Activated CD8-positive, alpha-beta T cell treated with anti-CD3 and anti-CD28 coated beads, Interleukin-2, amount 10 ng/mL, durations not matched to agents 7 days and 5 days (primary cell): Measurements from ENCODE around the gene HOXA5. TPM values are rescaled to one million over a fixed set of nuclear protein-coding genes. Genes with fewer than 3 reads are reported as not detected.

Experiments used
- ATAC-seq: fragments of 150-1000 bp; cut with Tn5 transposase; one replicate; pipeline ENCODE4 v1.10.0; 2021; ENCODE audit warnings: moderate library complexity
- CTCF ChIA-PET: fragments of 350-600 bp; sonication (Branson Sonifier 250); formaldehyde crosslinking; loops from one replicate; lab custom pipeline; 2021; ENCODE audit warnings: antibody characterized with exemption; lab: Charles Lee
- POLR2A ChIA-PET: fragments of 350-600 bp; sonication (Branson Sonifier 250); formaldehyde crosslinking; loops from one replicate; lab custom pipeline; 2021; ENCODE audit warnings: antibody characterized with exemption; lab: Charles Lee
- DNase-seq: peaks from one replicate; pipeline ENCODE4 v3.0.0-alpha.2; 2020
- H3K27ac Mint-ChIP-seq: one replicate; pipeline ENCODE4 v1.8.0; 2021; ENCODE audit warnings: mild to moderate bottlenecking, mixed read lengths
- H3K27me3 Mint-ChIP-seq: one replicate; pipeline ENCODE4 v1.8.0; 2021; ENCODE audit warnings: low read depth, mixed read lengths
- H3K36me3 Mint-ChIP-seq: one replicate; pipeline ENCODE4 v1.8.0; 2021; ENCODE audit warnings: low read depth, mixed read lengths
- H3K4me1 Mint-ChIP-seq: one replicate; pipeline ENCODE4 v1.8.0; 2021; ENCODE audit warnings: low read depth, mixed read lengths
- H3K4me3 Mint-ChIP-seq: one replicate; pipeline ENCODE4 v1.8.0; 2021; ENCODE audit warnings: mild to moderate bottlenecking, mixed read lengths
- H3K9me3 Mint-ChIP-seq: one replicate; pipeline ENCODE4 v1.8.0; 2022; ENCODE audit warnings: mixed read lengths; ENCODE audit not compliant: insufficient read depth
- microRNA-seq: library from miRNA; unstranded; fragments of <30 nt; microRNA quantifications from one replicate; pipeline ENCODE4 v1.2.0, GENCODE V29; 2022
- total RNA-seq, 2 experiments: library from RNA; stranded (reverse); gene quantifications; one replicate each; pipeline ENCODE4 v1.2.3, GENCODE V29; 2021

HOXA5 gene
- total RNA-seq, 2 experiments from 2014 or later = not detected

DNA sequence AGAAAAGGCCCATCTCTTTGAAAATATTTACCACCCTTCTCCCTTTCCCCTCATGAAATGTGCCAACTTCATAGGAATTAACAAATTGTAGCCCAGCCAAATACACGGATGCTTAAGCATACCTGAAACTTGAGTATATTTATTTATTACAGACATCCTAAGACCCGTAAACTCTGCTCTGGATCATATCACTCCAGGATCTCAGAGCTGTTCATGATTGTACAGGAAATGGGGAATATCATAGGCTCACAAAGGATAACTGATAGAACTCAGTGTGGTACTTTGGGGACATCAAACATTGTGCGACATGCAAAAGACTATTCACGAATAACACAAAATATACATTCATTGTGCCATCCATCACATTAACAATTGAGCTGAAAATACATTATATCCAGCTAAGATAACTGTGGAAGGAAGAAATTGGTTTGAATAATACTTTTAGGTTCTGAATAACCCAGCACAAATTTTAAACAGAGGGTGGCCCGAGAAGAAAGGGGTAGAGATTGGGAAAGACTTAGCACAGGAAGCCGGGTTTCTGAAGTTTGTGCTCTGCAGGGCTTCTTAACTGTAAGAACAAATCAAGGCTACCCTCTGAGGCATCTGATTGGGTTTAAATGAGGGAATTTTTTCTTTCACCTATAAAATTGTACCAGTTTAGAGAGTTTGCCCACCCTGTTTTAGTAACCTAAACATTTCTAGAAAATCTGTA, 50.1 kb downstream of the HOXA5 start:
- Mint-ChIP-seq H3K9me3 (no peaks in the 10 kb centered on the region), H3K27ac (no peak overlapping the region), H3K4me1 (peaks cover 23% of the 10 kb centered on the region), H3K36me3 (peaks cover 2% of the 10 kb centered on the region), H3K27me3 (peaks cover 82% of the 10 kb centered on the region), H3K4me3 (no peak overlapping the region)
- ChIA-PET POLR2A (no interaction called here), CTCF (interaction anchor here (0.6 to 1.1 kb wide), 3 partner anchors 56 to 239 kb away, joined by 3 to 5 read pairs (median 3); no protein-coding TSS in a partner anchor)
- no peak for DNase-seq
- no peak for ATAC-seq

DNA sequence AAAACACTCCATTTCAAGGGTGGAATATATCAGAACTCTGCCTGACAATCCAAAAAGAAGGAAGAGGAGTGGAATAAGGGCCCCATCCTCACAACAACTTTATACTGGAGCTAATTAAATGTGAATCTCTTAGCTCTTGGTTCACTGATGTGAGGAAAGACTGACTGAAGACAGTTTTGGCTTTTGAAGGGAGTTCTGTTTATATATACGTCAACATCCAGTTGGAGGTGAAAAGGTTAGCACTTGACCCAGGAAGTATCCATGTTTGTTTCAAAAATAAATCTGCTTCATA, 50.7 kb downstream of the HOXA5 start:
- Mint-ChIP-seq H3K27me3 (peaks cover 81% of the 10 kb centered on the region), H3K9me3 (no peaks in the 10 kb centered on the region), H3K27ac (no peak overlapping the region), H3K36me3 (peaks cover 2% of the 10 kb centered on the region), H3K4me3 (no peak overlapping the region), H3K4me1 (peaks cover 26% of the 10 kb centered on the region)
- no peak for DNase-seq
- ChIA-PET CTCF (interaction anchor here (0.6 to 1.0 kb wide), 2 partner anchors 57 to 238 kb away, joined by 3 read pairs; no protein-coding TSS in a partner anchor), POLR2A (no interaction called here)
- ATAC-seq = no peak

DNA sequence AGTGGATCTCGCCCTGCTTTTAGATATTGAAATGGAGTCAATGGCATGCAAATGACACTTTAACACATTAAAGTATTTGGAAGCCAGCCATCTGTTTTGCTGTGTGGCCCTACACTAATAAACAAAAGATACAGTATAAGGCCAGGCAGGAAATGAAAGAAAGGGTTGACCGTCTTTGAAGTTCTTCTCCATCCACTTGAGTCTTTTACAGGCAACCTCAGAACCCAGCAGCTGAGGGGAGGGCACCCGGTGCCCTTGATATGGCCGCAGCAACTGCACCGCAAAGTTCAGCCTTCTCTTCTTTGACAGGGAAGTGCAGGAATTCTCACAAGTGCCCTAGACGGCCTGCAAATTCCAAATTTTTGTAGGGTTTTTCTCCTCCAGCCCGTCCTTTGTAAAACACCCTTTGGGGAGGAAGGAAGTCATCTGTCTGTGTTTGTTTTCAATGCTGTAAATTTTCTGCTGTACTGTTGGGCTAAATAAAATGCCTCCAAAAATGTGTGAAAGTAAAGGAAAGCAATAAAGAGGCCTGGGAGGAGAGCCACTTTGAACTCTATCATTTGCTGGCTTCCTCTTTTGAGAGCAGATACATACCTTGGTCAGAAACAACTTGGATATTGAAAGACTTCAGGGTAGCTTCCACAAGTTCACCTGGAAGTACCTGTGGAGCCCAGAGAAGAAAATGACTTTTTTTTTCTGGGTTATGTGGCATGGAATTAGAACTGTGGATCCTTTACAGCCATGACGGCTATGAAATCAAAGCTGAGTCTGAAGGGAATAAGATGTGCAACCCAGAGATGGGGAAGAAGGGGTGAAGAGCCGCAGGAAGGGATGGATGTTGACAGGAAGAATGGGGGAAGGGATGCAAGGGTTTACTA, 51.3 kb downstream of the HOXA5 start:
- H3K9me3 Mint-ChIP-seq = no peaks in the 10 kb centered on the region
- ChIA-PET CTCF (interaction anchor here (1.5 kb wide), 1 partner anchor 13 kb away, joined by 3 read pairs; no protein-coding TSS in a partner anchor), POLR2A (no interaction called here)
- no peak for ATAC-seq
- H3K27ac Mint-ChIP-seq = no peak overlapping the region
- peaks cover 24% of the 10 kb centered on the region for H3K4me1 Mint-ChIP-seq
- H3K27me3 Mint-ChIP-seq = peaks cover 82% of the 10 kb centered on the region
- no peak overlapping the region for H3K4me3 Mint-ChIP-seq
- no peak for DNase-seq
- H3K36me3 Mint-ChIP-seq = peaks cover 2% of the 10 kb centered on the region

DNA sequence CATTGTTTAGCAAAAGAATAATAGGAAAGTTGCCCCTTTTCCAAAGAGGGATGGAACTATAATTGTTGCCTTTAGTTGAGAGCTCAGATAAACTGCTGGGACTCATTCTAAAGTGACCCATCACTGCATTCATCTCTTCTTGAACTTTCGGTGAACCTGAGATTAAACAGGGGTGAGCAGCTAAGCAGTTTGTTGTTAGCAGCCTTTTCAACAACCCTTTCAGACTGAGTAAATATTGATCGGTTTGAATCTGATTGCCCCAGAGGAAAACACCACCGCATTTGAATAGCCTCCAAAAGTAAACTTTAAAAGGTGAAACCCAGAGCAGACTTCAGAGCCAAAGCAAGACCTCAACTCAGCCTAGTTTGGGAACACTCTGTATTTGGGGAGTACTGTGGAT, 52.4 kb downstream of the HOXA5 start:
- ChIA-PET CTCF (interaction anchor here (1.0 to 1.5 kb wide), 2 partner anchors 15 to 60 kb away, joined by 3 read pairs; no protein-coding TSS in a partner anchor), POLR2A (no interaction called here)
- DNase-seq (no peak), ATAC-seq (no peak)
- Mint-ChIP-seq H3K27me3 (peaks cover 81% of the 10 kb centered on the region), H3K9me3 (no peaks in the 10 kb centered on the region), H3K27ac (no peak overlapping the region), H3K36me3 (peaks cover 2% of the 10 kb centered on the region), H3K4me1 (peaks cover 21% of the 10 kb centered on the region), H3K4me3 (no peak overlapping the region)

Small RNAs within 50 kb of the gene (microRNA-seq; reads per million reads assigned to microRNA genes)
- gene MIR196B = 1.7 reads per million

Other genes with a start within 250 kb of the HOXA5 start
- gene HOXA1, start 47.7 kb downstream of the HOXA5 start, total RNA-seq = under 1 TPM; 0.89 to 0.92 TPM
- not detected for gene HOXA2, start 41.0 kb downstream of the HOXA5 start, total RNA-seq
- gene HOXA4, start 12.9 kb downstream of the HOXA5 start, total RNA-seq = not detected
- not detected for gene HOXA6, start 4.1 kb upstream of the HOXA5 start, total RNA-seq
- gene HOXA3, start 8.9 kb upstream of the HOXA5 start, total RNA-seq = not detected
- gene HOXA7, start 13.0 kb upstream of the HOXA5 start, total RNA-seq = not detected
- gene HOXA9, start 21.9 kb upstream of the HOXA5 start, total RNA-seq = not detected
- gene HOXA10, start 30.6 kb upstream of the HOXA5 start, total RNA-seq = not detected
- gene HOXA11, start 41.6 kb upstream of the HOXA5 start, total RNA-seq = not detected
- gene HOXA13, start 56.4 kb upstream of the HOXA5 start, total RNA-seq = not detected
- gene EVX1, start 99.1 kb upstream of the HOXA5 start, total RNA-seq = not detected